Measurements from ENCODE around the gene PHLDB1.
"Not testable (repeated sequence)": the region's sequence is repeated elsewhere in the genome, so short reads cannot be mapped to it uniquely, and the experiment has no call there.

PHLDB1 gene

DNA sequence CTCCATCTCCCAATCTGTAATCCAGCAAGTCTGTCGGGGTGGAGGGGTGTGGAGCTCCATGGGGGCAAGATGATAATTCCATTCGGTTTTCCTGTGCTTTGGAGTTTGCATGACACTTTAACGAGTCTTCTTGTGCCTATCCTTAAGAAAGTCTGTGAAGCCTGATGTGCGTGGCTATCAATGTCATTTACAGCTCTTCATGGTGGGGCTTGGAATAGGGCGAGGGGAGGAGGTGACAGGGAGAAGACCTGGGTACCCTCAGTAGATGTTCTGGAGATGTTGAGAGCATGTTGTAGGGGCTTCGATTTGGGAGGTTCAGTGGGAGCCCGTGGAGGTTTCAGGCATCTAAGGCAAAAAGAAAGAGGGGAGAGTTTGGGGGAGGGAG lies 579 bp upstream of the PHLDB1 start:
- no peak overlapping the region for H3K27ac ChIP-seq
- TF ChIP-seq, protein P1, sequence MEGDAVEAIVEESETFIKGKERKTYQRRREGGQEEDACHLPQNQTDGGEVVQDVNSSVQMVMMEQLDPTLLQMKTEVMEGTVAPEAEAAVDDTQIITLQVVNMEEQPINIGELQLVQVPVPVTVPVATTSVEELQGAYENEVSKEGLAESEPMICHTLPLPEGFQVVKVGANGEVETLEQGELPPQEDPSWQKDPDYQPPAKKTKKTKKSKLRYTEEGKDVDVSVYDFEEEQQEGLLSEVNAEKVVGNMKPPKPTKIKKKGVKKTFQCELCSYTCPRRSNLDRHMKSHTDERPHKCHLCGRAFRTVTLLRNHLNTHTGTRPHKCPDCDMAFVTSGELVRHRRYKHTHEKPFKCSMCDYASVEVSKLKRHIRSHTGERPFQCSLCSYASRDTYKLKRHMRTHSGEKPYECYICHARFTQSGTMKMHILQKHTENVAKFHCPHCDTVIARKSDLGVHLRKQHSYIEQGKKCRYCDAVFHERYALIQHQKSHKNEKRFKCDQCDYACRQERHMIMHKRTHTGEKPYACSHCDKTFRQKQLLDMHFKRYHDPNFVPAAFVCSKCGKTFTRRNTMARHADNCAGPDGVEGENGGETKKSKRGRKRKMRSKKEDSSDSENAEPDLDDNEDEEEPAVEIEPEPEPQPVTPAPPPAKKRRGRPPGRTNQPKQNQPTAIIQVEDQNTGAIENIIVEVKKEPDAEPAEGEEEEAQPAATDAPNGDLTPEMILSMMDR (IDR thresholded peaks at IDR 0.05) = no peak
- no peak for TF ChIP-seq ZFX (IDR thresholded peaks at IDR 0.05; ENCODE audit: borderline replicate concordance)

DNA sequence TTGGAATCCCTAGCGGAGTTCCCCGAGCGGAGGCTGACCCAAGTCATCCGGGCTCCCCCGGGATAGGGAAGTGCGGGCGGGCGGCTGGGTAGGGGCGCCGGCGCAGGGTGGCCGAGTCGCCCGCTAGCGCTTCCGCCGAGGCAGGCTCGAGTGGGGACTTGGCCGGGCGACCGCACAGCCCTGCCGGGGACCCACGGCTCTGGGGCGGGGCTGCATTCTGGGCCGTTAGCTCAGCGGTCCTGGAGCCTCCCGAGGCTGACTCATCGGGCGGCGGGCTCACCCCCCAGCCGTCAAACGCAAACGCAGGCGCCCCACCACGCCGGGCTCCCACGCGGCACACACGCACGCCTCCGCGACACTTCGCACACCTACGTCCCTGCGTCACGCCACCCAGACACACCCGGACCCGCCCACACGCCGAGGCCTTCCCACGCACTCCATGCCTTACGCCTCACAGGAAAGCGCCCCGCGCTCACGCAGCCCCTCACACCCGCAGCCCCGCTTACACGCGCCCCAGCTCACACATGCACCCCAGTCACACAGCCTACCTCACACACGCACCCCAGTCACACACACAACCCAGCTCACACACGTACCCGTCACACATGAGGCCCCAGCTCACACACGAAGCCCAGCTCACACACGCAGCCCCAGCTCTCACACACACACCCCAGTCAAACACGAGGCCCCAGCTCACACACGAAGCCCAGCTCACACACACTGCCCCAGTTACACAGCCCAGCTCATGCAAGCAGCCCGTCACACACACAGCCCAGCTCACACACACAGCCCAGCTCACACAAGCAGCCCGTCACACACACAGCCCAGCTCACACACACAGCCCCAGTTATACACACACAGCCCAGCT lies 1.2 kb downstream of the PHLDB1 start:
- H3K27ac ChIP-seq = no peak overlapping the region
- no peak for TF ChIP-seq ZFX (IDR thresholded peaks at IDR 0.05; ENCODE audit: borderline replicate concordance)
- TF ChIP-seq, protein P1 (IDR thresholded peaks at IDR 0.05) = no peak

DNA sequence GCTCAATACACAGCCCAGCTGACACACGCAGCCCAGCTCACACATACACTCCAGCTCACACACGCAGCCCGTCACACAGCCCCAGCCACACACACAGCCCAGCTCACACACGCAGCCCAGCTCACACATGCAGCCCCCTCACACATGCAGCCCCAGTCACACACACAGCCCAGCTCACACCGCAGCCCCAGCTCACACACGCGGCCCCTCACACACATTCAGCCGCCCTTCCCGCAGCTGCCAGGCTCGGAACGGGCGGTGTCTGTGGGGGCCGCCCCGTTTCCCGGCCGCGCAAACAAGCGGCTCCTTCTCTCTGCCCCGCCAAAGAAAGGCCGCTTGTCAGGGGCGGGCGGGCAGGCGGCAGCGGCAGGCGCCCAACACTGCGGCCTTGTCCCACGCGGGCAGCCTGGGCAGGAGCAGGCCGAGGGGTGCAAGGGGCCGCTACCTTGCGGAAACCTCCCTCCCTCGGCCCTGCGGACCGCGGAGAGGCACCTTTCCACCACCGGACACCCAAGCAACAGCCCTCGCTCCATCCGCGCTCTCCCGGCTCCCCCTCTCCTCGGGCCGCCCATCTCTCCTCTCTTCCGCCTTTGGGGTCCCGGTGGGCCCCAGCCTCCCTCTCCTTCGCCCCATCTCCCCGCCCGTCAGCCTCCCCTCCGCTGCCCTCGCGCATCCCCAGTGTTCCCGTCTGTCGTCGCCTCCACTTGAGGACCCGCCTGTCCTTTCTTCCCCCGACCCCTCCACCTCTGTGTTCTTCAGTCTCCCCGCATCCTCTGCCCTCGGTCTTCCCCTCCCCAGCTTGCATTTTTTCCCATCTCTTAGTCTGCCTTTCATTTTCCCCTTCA lies 2.2 kb downstream of the PHLDB1 start:
- H3K27ac ChIP-seq = no peak overlapping the region
- TF ChIP-seq, protein P1 (IDR thresholded peaks at IDR 0.05) = no peak
- no peak for TF ChIP-seq ZFX (IDR thresholded peaks at IDR 0.05; ENCODE audit: borderline replicate concordance)

DNA sequence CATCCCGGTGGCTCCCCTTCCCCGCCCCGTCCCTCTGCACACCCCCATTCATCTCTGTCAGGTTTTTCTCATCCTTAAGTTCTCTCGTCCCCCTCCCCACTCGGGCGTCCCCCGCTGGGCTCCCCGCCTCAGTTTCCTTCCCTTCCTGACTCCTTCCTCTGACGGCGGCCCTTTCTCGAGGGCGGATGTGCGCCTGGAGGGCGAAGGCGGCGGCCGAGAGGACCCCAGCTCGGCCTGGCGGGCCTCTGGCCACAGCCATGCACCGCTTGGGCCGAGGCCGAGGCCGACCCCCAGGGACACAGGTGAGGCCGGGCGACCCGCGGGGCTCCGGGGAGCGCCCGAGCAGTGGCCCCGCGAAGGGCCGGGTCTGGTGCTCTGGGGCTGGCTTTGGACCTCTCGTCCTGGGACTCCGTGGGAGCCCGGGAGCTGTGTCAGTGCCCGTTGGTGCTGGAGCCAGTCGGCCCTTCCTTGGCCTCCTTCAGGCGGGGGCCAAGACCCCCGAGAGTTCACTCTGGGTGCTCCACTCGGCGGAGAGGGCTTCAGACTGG lies 2.9 kb downstream of the PHLDB1 start:
- TF ChIP-seq, protein P1 (IDR thresholded peaks at IDR 0.05) = no peak
- no peak for TF ChIP-seq ZFX (IDR thresholded peaks at IDR 0.05; ENCODE audit: borderline replicate concordance)

DNA sequence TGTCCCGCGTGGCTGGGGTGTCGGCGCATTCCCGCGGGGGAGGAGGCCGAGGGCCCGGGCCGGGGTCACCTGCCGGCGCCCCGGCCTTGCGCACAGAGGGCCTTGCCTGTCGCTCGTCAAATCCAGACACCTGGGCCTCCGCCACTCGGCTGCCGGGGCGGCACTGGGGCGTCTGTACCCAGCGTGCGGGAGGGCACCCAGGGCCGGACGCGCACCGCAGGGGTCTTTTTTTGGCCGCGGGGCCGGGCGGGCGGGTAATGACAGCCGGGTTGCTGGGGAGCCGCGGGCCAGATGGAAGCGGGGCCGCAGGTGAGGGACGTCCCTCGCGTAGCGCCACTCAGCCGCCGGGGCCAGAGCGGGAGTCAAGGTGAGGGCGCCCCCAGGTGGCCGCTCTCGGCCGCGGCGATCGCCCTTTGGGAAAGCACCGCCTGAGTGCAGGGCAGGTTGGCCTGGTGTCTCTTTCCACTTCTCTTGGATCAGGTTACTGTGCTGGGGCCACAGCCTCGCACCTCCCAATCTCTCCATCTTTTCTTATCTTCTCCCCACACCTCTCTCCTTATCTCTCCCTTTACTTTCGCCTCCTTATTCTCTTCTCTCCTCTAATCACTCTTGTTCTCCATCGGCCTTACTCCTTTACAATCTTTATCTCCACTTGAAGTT lies 3.5 kb downstream of the PHLDB1 start:
- no peak overlapping the region for H3K27ac ChIP-seq
- no peak for TF ChIP-seq ZFX (IDR thresholded peaks at IDR 0.05; ENCODE audit: borderline replicate concordance)
- TF ChIP-seq, protein P1 (IDR thresholded peaks at IDR 0.05) = peak; percentile 93

More for the DNA sequence above, 2.9 kb downstream of the PHLDB1 start:
- no peak overlapping the region for H3K27ac ChIP-seq

DNA sequence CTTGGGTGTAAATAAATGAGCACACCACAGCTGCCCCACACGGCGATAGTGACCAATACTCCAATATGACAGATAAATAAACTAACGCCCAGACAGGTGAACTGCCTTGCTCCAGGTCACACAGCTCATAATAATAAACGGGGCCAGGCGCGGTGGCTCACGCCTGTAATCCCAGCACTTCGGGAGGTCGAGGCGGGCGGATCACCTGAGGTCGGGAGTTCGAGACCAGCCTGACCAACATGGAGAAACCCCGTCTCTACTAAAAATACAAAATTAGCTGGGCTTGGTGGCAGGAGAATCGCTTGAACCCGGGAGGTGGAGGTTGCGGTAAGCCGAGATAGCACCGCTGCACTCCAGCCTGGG lies 4.0 kb downstream of the PHLDB1 start:
- not testable (repeated sequence) for H3K27ac ChIP-seq

DNA sequence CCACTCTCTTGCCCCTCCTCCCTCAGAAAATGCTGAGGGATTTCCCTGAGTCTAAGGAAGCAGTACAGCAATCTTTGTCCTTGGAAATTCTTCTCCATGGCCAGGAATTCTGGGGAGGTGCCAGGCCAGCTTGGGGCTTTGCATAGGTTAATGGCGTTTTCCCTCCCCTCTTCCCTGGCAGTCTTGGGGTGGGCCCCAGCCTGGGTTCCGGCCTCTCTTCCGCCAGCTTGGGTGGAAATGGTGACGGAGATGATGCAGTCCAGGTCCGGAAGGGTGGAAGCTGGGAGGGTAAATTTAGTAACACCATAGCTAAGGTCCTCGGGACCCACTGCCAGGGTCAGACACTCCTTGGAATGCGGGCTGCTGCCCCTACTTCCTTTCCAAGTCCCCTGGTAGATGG lies 5.0 kb downstream of the PHLDB1 start:
- no peak for TF ChIP-seq ZFX (IDR thresholded peaks at IDR 0.05; ENCODE audit: borderline replicate concordance)
- TF ChIP-seq, protein P1 (IDR thresholded peaks at IDR 0.05) = no peak
- H3K27ac ChIP-seq = no peak overlapping the region

Measured in 22Rv1 (cell line).